Measurements from ENCODE around the gene LHFPL2. TPM values are rescaled to one million over a fixed set of nuclear protein-coding genes. Genes with fewer than 3 reads are reported as not detected.

LHFPL2 gene
- total RNA-seq, 1 donor from 2014 or later: 113 TPM

DNA sequence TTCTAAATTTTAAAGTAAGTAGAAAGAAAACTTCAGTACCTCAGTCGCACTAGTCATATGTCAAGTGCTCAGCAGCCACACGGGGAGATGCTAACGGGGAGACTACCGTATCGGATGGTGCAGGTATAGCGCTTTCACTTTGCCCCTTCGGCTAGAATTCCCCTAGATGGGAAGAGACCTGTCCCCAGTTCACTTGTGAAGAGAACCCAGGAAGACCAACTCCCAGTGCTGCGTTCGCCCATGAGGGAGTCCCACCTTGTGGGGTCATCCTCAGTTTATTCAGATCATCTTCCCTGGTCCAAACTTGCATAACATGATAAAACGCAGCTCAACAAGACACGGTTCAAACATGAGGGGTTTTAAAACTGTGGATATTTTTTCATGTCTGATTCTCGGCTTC, 87.3 kb downstream of the LHFPL2 start:
- H3K4me1 Mint-ChIP-seq (ENCODE audit: unreplicated experiment): peaks cover 5% of the 10 kb centered on the region
- H3K4me3 Mint-ChIP-seq (ENCODE audit: unreplicated experiment): no peak overlapping the region
- H3K36me3 Mint-ChIP-seq (ENCODE audit: unreplicated experiment): peaks cover 44% of the 10 kb centered on the region
- DNase-seq (ENCODE audit: extremely low spot score, unreplicated experiment): no peak
- TF ChIP-seq, protein P1, sequence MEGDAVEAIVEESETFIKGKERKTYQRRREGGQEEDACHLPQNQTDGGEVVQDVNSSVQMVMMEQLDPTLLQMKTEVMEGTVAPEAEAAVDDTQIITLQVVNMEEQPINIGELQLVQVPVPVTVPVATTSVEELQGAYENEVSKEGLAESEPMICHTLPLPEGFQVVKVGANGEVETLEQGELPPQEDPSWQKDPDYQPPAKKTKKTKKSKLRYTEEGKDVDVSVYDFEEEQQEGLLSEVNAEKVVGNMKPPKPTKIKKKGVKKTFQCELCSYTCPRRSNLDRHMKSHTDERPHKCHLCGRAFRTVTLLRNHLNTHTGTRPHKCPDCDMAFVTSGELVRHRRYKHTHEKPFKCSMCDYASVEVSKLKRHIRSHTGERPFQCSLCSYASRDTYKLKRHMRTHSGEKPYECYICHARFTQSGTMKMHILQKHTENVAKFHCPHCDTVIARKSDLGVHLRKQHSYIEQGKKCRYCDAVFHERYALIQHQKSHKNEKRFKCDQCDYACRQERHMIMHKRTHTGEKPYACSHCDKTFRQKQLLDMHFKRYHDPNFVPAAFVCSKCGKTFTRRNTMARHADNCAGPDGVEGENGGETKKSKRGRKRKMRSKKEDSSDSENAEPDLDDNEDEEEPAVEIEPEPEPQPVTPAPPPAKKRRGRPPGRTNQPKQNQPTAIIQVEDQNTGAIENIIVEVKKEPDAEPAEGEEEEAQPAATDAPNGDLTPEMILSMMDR (IDR thresholded peaks at IDR 0.05): no peak
- no peaks in the 10 kb centered on the region for H3K9me3 Mint-ChIP-seq (ENCODE audit: unreplicated experiment)
- no peaks in the 10 kb centered on the region for H3K27me3 Mint-ChIP-seq (ENCODE audit: unreplicated experiment)
- H3K27ac Mint-ChIP-seq (ENCODE audit: unreplicated experiment): no peak overlapping the region

DNA sequence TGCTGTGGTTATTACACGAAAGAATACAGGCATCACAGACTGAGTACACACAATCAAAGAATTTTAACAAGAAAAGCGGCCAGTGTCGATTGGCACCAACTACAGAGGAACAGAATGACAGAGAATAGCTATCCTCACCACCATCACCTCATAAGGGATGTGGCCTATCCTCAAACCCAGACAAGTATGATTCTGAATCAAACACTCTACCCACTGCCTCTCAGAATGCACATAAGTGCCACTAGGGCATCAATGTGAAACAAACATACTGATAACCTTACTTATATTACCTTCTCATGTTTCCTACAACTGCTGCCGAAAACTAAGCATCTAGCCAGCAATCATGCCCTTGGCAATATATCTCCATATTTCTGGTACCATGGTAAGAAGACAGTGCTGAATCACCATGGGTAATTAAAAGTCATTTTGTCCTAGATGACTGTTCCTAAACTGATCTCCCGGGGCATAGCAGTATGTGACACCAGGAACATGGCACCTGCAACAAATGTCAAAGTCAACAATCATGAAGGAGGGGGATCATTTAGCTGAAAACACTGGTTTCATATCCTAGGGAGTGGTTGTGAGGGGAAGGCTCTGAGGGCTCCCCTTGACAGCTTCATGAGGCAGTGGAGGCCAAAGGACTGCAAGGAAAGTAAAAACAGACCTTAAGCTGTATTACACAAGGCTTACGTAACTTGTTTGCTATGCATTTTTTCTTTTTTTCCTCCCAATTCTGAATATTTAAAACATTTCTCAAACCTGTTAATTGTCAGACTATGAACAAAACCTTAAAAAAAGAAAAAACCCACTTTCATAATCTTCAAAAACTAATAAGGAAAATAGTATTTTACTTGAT, 88.3 kb downstream of the LHFPL2 start:
- Mint-ChIP-seq H3K27ac (ENCODE audit: unreplicated experiment) (no peak overlapping the region), H3K36me3 (ENCODE audit: unreplicated experiment) (peaks cover 49% of the 10 kb centered on the region), H3K4me3 (ENCODE audit: unreplicated experiment) (no peak overlapping the region), H3K9me3 (ENCODE audit: unreplicated experiment) (no peaks in the 10 kb centered on the region), H3K27me3 (ENCODE audit: unreplicated experiment) (no peaks in the 10 kb centered on the region), H3K4me1 (ENCODE audit: unreplicated experiment) (peaks cover 11% of the 10 kb centered on the region)
- DNase-seq (ENCODE audit: extremely low spot score, unreplicated experiment): no peak
- TF ChIP-seq, protein P1 (IDR thresholded peaks at IDR 0.05): no peak

DNA sequence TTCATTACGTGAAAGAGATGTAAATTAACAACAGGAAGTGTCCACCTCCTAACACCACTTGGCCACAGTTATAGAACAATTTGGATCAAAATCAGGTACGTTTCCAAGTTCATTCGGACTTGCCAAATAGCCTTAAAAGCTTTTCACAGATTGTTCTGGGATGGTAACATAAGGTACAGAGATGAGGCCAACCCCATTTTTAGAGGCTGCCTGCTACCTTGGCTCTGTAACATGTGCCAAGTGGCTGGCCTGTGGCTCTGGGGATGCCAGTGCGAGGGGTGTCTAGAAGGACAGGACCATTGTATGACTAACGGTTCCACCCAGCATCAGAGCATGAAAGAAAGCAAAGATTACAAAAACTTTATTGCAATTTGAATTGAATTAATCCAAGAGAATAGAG, 91.0 kb downstream of the LHFPL2 start:
- H3K4me1 Mint-ChIP-seq (ENCODE audit: unreplicated experiment): peaks cover 34% of the 10 kb centered on the region
- H3K27ac Mint-ChIP-seq (ENCODE audit: unreplicated experiment): no peak overlapping the region
- peaks cover 35% of the 10 kb centered on the region for H3K36me3 Mint-ChIP-seq (ENCODE audit: unreplicated experiment)
- DNase-seq (ENCODE audit: extremely low spot score, unreplicated experiment): no peak
- H3K9me3 Mint-ChIP-seq (ENCODE audit: unreplicated experiment): no peaks in the 10 kb centered on the region
- no peak overlapping the region for H3K4me3 Mint-ChIP-seq (ENCODE audit: unreplicated experiment)
- TF ChIP-seq, protein P1 (IDR thresholded peaks at IDR 0.05): no peak
- H3K27me3 Mint-ChIP-seq (ENCODE audit: unreplicated experiment): no peaks in the 10 kb centered on the region

DNA sequence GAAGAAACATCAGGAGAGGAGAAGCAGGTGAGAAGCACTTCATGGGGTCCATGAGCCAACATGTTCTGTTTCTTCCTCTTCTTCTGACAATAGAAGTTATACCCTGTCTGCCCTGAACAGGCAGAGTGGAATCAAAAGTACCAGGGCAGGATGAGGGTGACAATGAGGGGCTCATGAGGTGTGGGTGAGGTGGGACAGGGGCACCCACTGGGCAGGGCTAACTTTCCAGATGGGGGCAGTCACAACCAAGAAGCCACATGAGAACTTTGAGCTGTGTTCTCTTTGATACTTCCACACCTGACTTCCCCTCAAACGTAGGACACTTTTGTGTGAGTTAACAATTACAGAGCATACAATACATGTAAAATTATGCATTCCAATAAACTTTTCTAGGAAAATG, 92.7 kb downstream of the LHFPL2 start:
- no peaks in the 10 kb centered on the region for H3K27me3 Mint-ChIP-seq (ENCODE audit: unreplicated experiment)
- H3K4me1 Mint-ChIP-seq (ENCODE audit: unreplicated experiment): peaks cover 37% of the 10 kb centered on the region
- H3K27ac Mint-ChIP-seq (ENCODE audit: unreplicated experiment): no peak overlapping the region
- peaks cover 29% of the 10 kb centered on the region for H3K36me3 Mint-ChIP-seq (ENCODE audit: unreplicated experiment)
- TF ChIP-seq, protein P1 (IDR thresholded peaks at IDR 0.05): no peak
- H3K4me3 Mint-ChIP-seq (ENCODE audit: unreplicated experiment): no peak overlapping the region
- DNase-seq (ENCODE audit: extremely low spot score, unreplicated experiment): no peak
- H3K9me3 Mint-ChIP-seq (ENCODE audit: unreplicated experiment): no peaks in the 10 kb centered on the region

DNA sequence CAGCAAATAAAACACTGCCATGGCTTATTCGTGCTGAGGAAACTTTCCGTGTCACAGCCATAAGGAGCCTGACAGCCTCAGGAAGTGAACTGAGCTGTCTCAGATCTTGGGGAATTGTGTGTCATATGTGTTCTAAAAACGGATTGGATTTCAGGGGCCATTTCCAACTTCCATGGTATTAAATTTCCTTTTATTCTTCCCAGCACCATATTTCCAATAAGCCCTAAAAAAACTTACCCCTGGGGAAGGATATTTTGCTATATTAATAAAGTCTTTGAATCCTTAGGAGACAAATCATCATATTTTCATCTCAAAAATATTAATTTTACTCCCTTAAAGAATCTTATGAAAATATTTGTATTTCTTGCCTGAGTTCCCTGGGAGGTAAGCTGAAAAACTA, 93.9 kb downstream of the LHFPL2 start:
- H3K36me3 Mint-ChIP-seq (ENCODE audit: unreplicated experiment): peaks cover 27% of the 10 kb centered on the region
- peaks cover 40% of the 10 kb centered on the region for H3K4me1 Mint-ChIP-seq (ENCODE audit: unreplicated experiment)
- H3K27me3 Mint-ChIP-seq (ENCODE audit: unreplicated experiment): no peaks in the 10 kb centered on the region
- DNase-seq (ENCODE audit: extremely low spot score, unreplicated experiment): no peak
- H3K27ac Mint-ChIP-seq (ENCODE audit: unreplicated experiment): peak overlapping the region; percentile 76
- H3K4me3 Mint-ChIP-seq (ENCODE audit: unreplicated experiment): no peak overlapping the region
- no peaks in the 10 kb centered on the region for H3K9me3 Mint-ChIP-seq (ENCODE audit: unreplicated experiment)
- TF ChIP-seq, protein P1 (IDR thresholded peaks at IDR 0.05): no peak
